Heart right ventricle (tissue), 16 donors: Measurements from ENCODE around the gene ADGRA3. TPM values are rescaled to one million over a fixed set of nuclear protein-coding genes. Genes with fewer than 3 reads are reported as not detected.

ENCODE experiments used
- ATAC-seq, 8 donors: fragments of 200-7000 bp; cut with Tn5 transposase; one replicate each; pipeline ENCODE4 v1.9.1; 2020; ENCODE audit warnings: mild to moderate bottlenecking in 8 of 8, moderate library complexity in 8 of 8, moderate number of reproducible peaks in 1 of 8
- DNase-seq, 2 donors: peaks; one replicate each; pipeline ENCODE4 v3.0.0-alpha.2; 2020
- H3K27ac ChIP-seq, 10 donors: fragments of 200-600 bp; sonication (generic) in 2 of 10; one replicate each; pipeline versions ENCODE4 v1.5.0 to v1.8.0; 2020 to 2022; ENCODE audit warnings: mild to moderate bottlenecking in 3 of 10
- H3K27me3 ChIP-seq, 7 donors: fragments of 200-600 bp; one replicate each; pipeline ENCODE4 v1.8.0; 2021 to 2022; ENCODE audit warnings: mild to moderate bottlenecking in 2 of 7
- H3K36me3 ChIP-seq, 9 donors: fragments of 200-600 bp; sonication (generic) in 1 of 9; one replicate each; pipeline versions ENCODE4 v1.5.0 to v1.8.0; 2020 to 2022; ENCODE audit warnings: mild to moderate bottlenecking in 2 of 9
- H3K4me1 ChIP-seq, 9 donors: fragments of 200-600 bp; sonication (generic) in 1 of 9; one replicate each; pipeline versions ENCODE4 v1.5.0 to v1.8.0; 2020 to 2022; ENCODE audit warnings: mild to moderate bottlenecking in 4 of 9
- H3K4me3 ChIP-seq, 10 donors: fragments of 200-600 bp; sonication (generic) in 2 of 10; one replicate each; pipeline versions ENCODE4 v1.5.0 to v1.8.0; 2020 to 2022; ENCODE audit warnings: mild to moderate bottlenecking in 7 of 10, moderate library complexity in 2 of 10
- H3K9me3 ChIP-seq, 11 donors: fragments of 200-600 bp in 10 of 11; sonication (generic) in 2 of 11; one replicate each; pipeline versions ENCODE4 v1.5.0 to v1.8.0; 2013 to 2022; ENCODE audit warnings: mild to moderate bottlenecking in 2 of 11, control low read depth in 1 of 11, moderate library complexity in 1 of 11
- CTCF ChIP-seq, 9 donors: fragments of 200-600 bp; sonication (generic) in 2 of 9; IDR thresholded peaks; one replicate each; pipeline versions ENCODE4 v1.5.0 to v1.8.0; 2021 to 2022; ENCODE audit warnings: antibody characterized with exemption in 9 of 9, mild to moderate bottlenecking in 5 of 9, moderate library complexity in 1 of 9
- WGBS, 2 donors: extraction: QIAGEN DNeasy Blood & Tissue Kit; methylation state at CpG; one replicate each; pipeline ENCODE4 v1.1.7; 2013; ENCODE audit warnings: inconsistent platforms in 1 of 2; 5-methylcytosine and 5-hydroxymethylcytosine counted together
- intact Hi-C, 10 donors: fragments of 100-400 bp; cut with DNase I; formaldehyde crosslinking; loops; one replicate each; pipeline versions ENCODE4 v1.11.1 to v1.14.2; 2022
- polyA plus RNA-seq, 2 donors: library from polyadenylated mRNA; stranded (reverse); fragments of 200-250 nt; gene quantifications; one replicate each; pipeline ENCODE4 v1.2.3, GENCODE V29; 2013
- total RNA-seq, 10 donors: library from RNA; stranded (reverse); fragmentation: NEBNext Ultra II Directional in 3 of 10; extraction: Animal tissue kit (Norgen Biotek cat#: 25700) in 3 of 10; gene quantifications; one replicate each; pipeline versions ENCODE4 v1.2.1 to v1.2.4, GENCODE V29; 2021 to 2023
- donor health status: Arrhythmogenic right ventricular cardiomyopathy.
- donor health status: ischemic (EF 13 %, LVEDD 7.1; RV severe dilation, severe dysfunction).
- donor health status: healthy with polysubstance abuse.
- donor health status: DM: no; HTN: yes; CAD: no.
- donor health status: DM: no; HTN: no; CAD: no.
- donor health status: ischemic (EF 25% LVEDD 6.9; RV normal size, moderate dysfunction).
- donor health status: ischemic (EF 25% LVEDD 5.7; RV mildly dilated, moderate dysfunction).
- donor health status: healthy.
- donor health status: DM: yes; HTN: yes; CAD: no.
- donor health status: Ischemic cardiomyopathy.
- donor health status: ischemic (EF 35%, LVEDD 5.7; RV mildly dilated, moderate dysfunction).
- donor health status: nonischemic (EF 11% LVEDD 7.7; RV severe dilation, severe dysfunction).
- donor health status: DM: yes; HTN: yes; CAD: no.
- donor health status: PGD.
- donor health status: ischemic (EF 29% LVEDD 5.4; RV normal size, mild dysfunction).
- donor health status: nonischemic (EF 23%, LVEDD 6.1; RV moderate dilation, normal function).

The ADGRA3 gene
- total and polyA plus RNA-seq, 12 donors, result 4.9 to 29.5 (median 20.8) TPM

DNA sequence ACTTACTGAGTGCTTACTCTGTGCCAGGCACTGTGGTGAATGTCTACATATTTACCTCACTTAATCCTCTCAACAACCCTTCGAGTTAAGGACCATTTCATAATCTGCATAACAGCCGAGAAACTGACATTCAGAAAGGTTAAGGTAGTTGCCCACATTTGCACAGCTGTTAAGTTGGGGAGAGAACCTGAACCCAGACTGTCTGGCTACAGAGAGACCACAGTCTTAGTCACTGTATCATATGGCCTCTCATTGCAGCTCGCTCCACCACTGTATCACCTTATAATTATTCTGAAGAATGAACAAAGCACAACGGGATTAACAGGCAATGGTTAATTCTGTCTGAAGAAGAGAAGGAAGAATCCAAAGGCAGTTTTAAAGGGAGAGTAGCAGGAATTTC, 98.5 kb downstream of the ADGRA3 start:
- DNase-seq (no peak), ATAC-seq (no peak)
- no peak overlapping the region for H3K27ac ChIP-seq
- H3K36me3 ChIP-seq, result peaks cover 0 to 31% (median 0%) of the 10 kb centered on the region in 9 donors
- no peaks in the 10 kb centered on the region for H3K9me3 ChIP-seq
- intact Hi-C loops, result loop anchor here in 3 of 10 donors (10.0 kb wide), 2 partner anchors 97 to 187 kb away; partner anchors contain the start of gene ADGRA3 (in 1 of the 3)
- no peak for TF ChIP-seq CTCF (IDR thresholded peaks at IDR 0.05)
- no peaks in the 10 kb centered on the region for H3K4me1 ChIP-seq
- 82 to 83% methylated on average over 4 of the region's 4 CpGs for WGBS, 2 donors
- no peak overlapping the region for H3K4me3 ChIP-seq
- H3K27me3 ChIP-seq, result no peaks in the 10 kb centered on the region

GRCh38 chr4:22416403-22416802, 99.5 kb downstream of the ADGRA3 start:
- 23 to 42% methylated on average over 3 of the region's 3 CpGs for WGBS, 2 donors
- TF ChIP-seq CTCF (IDR thresholded peaks at IDR 0.05), result no peak
- Histone ChIP-seq H3K36me3 (peaks cover 0 to 32% (median 0%) of the 10 kb centered on the region in 9 donors), H3K4me1 (peaks cover 0 to 6% (median 0%) of the 10 kb centered on the region in 9 donors), H3K4me3 (no peak overlapping the region), H3K9me3 (no peaks in the 10 kb centered on the region), H3K27ac (no peak overlapping the region), H3K27me3 (no peaks in the 10 kb centered on the region)
- intact Hi-C loops, result loop anchor here in 3 of 10 donors (10.0 kb wide), 2 partner anchors 98 to 188 kb away; partner anchors contain the start of gene ADGRA3 (in 1 of the 3)
- DNase-seq, result no peak
- ATAC-seq, result peak in 1 of 8 donors; percentile 27

DNA sequence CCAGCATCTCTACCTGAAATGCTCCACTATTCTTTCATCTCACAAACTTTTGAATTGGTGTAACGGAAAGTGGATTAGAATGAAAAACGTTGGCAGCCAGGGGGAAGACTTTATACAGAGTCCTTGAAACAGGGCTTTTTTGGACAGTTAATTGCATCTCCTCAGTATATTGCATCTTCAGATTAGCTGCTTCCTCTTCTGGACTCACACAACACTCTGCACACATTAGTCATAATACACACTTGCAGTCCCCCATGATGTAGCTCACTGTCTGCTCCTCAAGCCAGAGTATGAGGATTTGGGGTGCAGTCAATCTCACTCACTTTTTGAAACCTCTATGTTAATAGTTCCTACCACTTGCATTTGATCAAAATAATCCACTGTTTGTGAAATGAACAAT, 101.0 kb downstream of the ADGRA3 start:
- WGBS, 2 donors, result 68 to 74% methylated on average over 2 of the region's 2 CpGs
- H3K36me3 ChIP-seq, result peaks cover 0 to 18% (median 0%) of the 10 kb centered on the region in 9 donors
- no peaks in the 10 kb centered on the region for H3K27me3 ChIP-seq
- TF ChIP-seq CTCF (IDR thresholded peaks at IDR 0.05), result no peak
- ATAC-seq (no peak), DNase-seq (no peak)
- peaks cover 0 to 6% (median 0%) of the 10 kb centered on the region in 9 donors for H3K4me1 ChIP-seq
- H3K9me3 ChIP-seq, result no peaks in the 10 kb centered on the region
- H3K27ac ChIP-seq, result no peak overlapping the region
- no peak overlapping the region for H3K4me3 ChIP-seq
- intact Hi-C loops, result loop anchor here in 8 of 10 donors (5.0 to 10.0 kb wide), 4 partner anchors 100 to 277 kb away; partner anchors contain the start of genes GBA3 (in 4 of the 8) and ADGRA3 (in 1 of the 8)

- WGBS, 2 donors, result 84 to 92% methylated on average over 4 of the region's 4 CpGs
- DNase-seq (no peak), ATAC-seq (no peak)
- no peaks in the 10 kb centered on the region for H3K9me3 ChIP-seq
- H3K36me3 ChIP-seq, result peaks cover 0 to 12% (median 0%) of the 10 kb centered on the region in 9 donors
- H3K4me3 ChIP-seq, result no peak overlapping the region
- peaks cover 0 to 6% (median 0%) of the 10 kb centered on the region in 9 donors for H3K4me1 ChIP-seq
- intact Hi-C loops, result loop anchor here in 8 of 10 donors (5.0 to 10.0 kb wide), 4 partner anchors 101 to 279 kb away; partner anchors contain the start of genes GBA3 (in 4 of the 8) and ADGRA3 (in 1 of the 8)
- H3K27ac ChIP-seq, result no peak overlapping the region
- H3K27me3 ChIP-seq, result no peaks in the 10 kb centered on the region
- no peak for TF ChIP-seq CTCF (IDR thresholded peaks at IDR 0.05)
Measured at GRCh38 chr4:22413471-22413870, 102.4 kb downstream of the ADGRA3 start.
